ENCODE measurements around the gene SMYD2. TPM values are rescaled to one million over a fixed set of nuclear protein-coding genes. Genes with fewer than 3 reads are reported as not detected.

Gene SMYD2
- total and polyA plus RNA-seq, 2 donors (not counting 3 experiments of a cell fraction or from before 2014, with no cell fraction given), result 8.0 to 20.9 TPM

DNA sequence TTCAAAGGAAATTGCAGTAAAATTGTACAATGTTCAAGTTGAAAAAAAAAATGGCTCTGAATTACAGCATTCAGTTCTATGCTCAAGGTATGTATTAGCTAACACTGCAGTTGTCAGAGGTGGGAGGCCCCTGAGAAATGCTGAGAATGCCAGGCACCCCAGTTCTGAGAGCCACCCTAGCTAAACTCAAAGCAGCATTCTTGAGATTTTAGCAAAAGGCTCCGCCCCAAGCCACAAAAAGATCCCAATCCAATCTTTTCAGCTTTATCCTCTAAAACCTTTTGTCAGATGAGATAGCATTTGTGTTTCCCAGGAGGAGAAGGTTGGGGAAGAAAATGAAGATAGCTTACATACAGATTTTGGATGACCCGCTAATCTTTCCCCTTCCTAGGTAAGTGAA lies 68.8 kb downstream of the SMYD2 start:
- ChIA-PET POLR2A (no interaction called here), CTCF (interaction anchor here (0.8 to 2.7 kb wide), 3 partner anchors 17 to 236 kb away, joined by 3 to 14 read pairs (median 10); no protein-coding TSS in a partner anchor)
- no peaks in the 10 kb centered on the region for H3K79me2 ChIP-seq (ENCODE audit: control insufficient read depth, insufficient read depth, low read length)
- no peak overlapping the region for H2AFZ ChIP-seq (ENCODE audit: low read depth, low read length)
- DNase-seq (ENCODE audit: low read depth, low spot score) (no peak), FAIRE-seq (no peak)
- no peaks in the 10 kb centered on the region for H3K27me3 ChIP-seq (ENCODE audit: control insufficient read depth in 2 of 2, insufficient read depth in 2 of 2, low read length in 2 of 2)
- intact Hi-C loops (cut with micrococcal nuclease) (no loop called here), dilution Hi-C loops (cut with MboI; ENCODE audit: extremely low pct_ligation_motif_present, low sequenced_read_pairs) (loop anchor here (25.0 kb wide), 1 partner anchor 238 kb away; no protein-coding TSS in a partner anchor)
- H3K4me1 ChIP-seq (ENCODE audit: control insufficient read depth, extremely low read depth, insufficient read depth, low read length), result no peaks in the 10 kb centered on the region
- BruUV-seq (replicated peaks), result TSS peak; percentile 3
- H3K4me2 ChIP-seq (ENCODE audit: insufficient read depth, low read length), result no peak overlapping the region
- H4K20me1 ChIP-seq (replicated peaks; ENCODE audit: control insufficient read depth, extremely low read depth, insufficient read depth, low read length), result no peaks in the 10 kb centered on the region
- peaks cover 3% of the 10 kb centered on the region for H3K9me1 ChIP-seq (replicated peaks; ENCODE audit: control insufficient read depth, extremely low read depth, insufficient read depth, low read length)
- TF ChIP-seq JUN (IDR thresholded peaks at IDR 0.05; ENCODE audit: borderline replicate concordance, insufficient read depth, insufficient read length, low read depth) (no peak), EZH2 (IDR thresholded peaks at IDR 0.05; ENCODE audit: borderline replicate concordance, low read depth, low read length, severe bottlenecking) (no peak), POLR2AphosphoS5 (IDR thresholded peaks at IDR 0.05; ENCODE audit: insufficient read depth, low read depth, low read length) (no peak), POLR2A (IDR thresholded peaks at IDR 0.05; ENCODE audit: low read depth, low read length) (no peak), MAX (IDR thresholded peaks at IDR 0.05; ENCODE audit: insufficient read depth, insufficient read length) (no peak), MYC (IDR thresholded peaks at IDR 0.05; ENCODE audit: low read depth, low read length) (no peak), GATA2 (IDR thresholded peaks at IDR 0.05; ENCODE audit: insufficient read depth, insufficient read length, low read depth, low read length) (no peak), FOS (IDR thresholded peaks at IDR 0.05; ENCODE audit: borderline replicate concordance, insufficient read depth, low read length) (no peak)
- TF ChIP-seq, protein P1, sequence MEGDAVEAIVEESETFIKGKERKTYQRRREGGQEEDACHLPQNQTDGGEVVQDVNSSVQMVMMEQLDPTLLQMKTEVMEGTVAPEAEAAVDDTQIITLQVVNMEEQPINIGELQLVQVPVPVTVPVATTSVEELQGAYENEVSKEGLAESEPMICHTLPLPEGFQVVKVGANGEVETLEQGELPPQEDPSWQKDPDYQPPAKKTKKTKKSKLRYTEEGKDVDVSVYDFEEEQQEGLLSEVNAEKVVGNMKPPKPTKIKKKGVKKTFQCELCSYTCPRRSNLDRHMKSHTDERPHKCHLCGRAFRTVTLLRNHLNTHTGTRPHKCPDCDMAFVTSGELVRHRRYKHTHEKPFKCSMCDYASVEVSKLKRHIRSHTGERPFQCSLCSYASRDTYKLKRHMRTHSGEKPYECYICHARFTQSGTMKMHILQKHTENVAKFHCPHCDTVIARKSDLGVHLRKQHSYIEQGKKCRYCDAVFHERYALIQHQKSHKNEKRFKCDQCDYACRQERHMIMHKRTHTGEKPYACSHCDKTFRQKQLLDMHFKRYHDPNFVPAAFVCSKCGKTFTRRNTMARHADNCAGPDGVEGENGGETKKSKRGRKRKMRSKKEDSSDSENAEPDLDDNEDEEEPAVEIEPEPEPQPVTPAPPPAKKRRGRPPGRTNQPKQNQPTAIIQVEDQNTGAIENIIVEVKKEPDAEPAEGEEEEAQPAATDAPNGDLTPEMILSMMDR (IDR thresholded peaks at IDR 0.05; ENCODE audit: extremely low read depth in 1 of 2, insufficient read depth in 1 of 2, low read depth in 1 of 2, low read length in 2 of 2), result no peak
- peaks cover 6 to 22% of the 10 kb centered on the region in 2 experiments for H3K36me3 ChIP-seq (ENCODE audit: control insufficient read depth in 2 of 2, extremely low read depth in 1 of 2, insufficient read depth in 2 of 2, low read length in 2 of 2)
- H3K4me3 ChIP-seq (replicated peaks in 1 of 3; ENCODE audit: insufficient read depth in 1 of 3, low read depth in 1 of 3, low read length in 3 of 3), result no peak overlapping the region
- H3K27ac ChIP-seq (ENCODE audit: insufficient read depth, low read depth, low read length), result no peak overlapping the region
- no peaks in the 10 kb centered on the region for H3K9me3 ChIP-seq (replicated peaks; ENCODE audit: control insufficient read depth, insufficient read depth, low read length)
- H3K9ac ChIP-seq (replicated peaks; ENCODE audit: extremely low read depth, insufficient read depth, low read length), result no peak overlapping the region
